ENCODE measurements around the gene CELSR1.

Gene CELSR1

DNA sequence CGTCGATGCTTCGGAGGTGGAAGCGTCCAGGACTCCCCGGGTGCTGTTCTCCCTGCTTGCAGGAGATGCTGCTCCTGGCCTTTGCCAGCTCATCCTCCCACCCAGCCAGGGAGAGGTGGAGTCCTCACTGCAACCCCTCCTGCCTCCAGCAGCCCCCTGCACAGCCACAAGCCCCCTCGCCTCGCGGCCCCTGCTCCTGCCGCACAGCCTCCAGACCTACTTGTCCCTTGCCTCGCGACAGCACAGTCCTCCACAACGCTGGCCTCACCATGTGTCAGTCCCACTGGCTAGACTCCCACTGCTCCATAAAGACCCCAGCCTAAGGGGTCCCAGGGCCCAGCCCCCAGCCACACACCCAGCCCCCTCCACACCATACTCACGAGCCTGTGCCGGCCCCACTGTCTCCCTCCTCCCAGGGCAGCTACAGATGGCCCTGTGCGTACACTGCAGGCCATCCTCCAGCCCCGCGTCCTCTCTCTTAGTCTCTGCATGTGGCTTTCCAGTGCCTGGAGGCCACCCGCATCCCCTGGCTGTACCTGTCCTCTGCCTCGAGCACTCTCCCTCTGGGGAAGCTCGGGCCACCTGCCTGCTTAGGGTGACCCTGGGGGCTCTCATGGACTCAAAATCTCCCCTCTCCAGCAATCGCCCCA is 91.5 kb downstream of the CELSR1 start:
- DNase-seq (ENCODE audit: low read depth) = no peak

DNA sequence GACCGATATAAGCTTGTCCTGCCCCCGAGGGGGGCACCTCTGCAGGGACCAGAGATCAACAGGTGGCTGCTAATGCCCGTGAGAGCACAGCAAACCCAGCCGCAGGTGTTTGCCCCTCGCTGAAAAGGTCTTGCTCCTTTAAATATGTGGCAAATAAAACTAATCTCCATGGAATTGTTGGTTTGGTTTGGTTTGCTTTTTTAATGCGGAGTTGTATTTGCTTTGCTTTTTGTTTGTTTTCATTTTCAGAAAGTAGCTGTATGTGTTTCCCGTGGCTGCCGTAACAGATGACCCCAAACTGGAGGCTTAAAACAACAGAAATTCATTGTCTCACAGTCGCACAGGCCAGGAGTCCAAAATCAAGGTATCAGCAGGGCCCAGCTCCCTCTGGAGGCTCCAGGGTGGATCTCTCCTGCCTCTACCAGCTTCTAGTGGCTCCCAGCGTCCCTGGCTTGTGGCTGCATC is 93.0 kb downstream of the CELSR1 start:
- DNase-seq (ENCODE audit: low read depth) = no peak

DNA sequence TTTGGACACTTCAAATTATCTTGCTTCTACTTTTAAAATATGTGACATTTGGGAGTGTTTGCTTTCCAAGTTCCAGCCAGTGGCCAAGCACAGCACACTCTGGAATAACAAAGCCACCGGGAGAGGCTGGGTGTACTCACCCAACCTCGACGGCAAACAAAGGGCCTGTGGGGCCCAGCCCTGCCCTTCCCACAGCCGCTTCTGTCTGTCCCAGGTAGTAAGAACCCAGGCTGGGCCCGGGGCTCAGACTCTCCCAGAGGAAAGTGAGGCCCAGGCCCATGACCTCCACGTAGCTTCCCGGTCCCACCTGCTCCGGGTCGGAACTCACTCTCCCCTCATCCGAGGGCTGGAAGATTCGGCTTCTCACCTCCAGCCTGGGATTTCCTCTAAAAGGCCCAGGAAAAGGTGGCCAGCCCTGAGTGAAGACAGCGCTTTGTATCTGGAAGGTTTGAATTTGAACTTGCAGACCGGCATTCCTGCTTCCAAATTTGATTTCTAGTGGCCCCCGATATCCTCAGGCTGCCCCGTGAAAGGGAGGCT is 93.5 kb downstream of the CELSR1 start:
- no peak for DNase-seq (ENCODE audit: low read depth)

DNA sequence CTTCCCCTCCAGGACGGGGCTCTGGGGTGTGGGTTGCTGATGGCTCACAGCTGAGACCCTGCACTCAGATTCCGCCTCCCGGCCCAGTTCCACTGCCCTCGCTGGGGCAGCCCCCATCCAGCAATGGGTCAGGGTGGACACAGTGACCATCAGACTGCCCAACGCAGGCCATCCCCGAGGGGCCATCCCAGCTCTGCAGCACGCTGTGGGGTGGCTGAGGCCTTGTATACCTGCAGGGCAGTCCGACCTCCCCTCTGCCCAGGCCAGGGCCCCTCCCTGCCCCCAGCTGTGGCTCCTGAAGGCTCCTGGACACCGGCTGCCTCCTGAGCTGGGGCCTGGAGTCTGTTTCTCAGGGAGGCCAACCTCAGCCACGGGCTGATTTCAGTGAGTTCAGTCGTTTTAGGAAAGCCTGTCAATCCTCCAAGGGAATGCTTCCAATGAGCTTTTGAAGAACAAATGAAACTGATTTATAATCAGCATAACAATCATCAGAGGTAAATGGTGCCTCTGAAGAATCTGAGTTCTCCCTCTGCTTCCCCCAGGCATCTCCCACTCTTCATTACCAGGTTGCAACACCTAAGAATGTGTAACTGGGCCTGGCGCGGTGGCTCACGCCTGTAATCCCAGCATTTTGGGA is 95.1 kb downstream of the CELSR1 start:
- DNase-seq (ENCODE audit: low read depth) = no peak

DNA sequence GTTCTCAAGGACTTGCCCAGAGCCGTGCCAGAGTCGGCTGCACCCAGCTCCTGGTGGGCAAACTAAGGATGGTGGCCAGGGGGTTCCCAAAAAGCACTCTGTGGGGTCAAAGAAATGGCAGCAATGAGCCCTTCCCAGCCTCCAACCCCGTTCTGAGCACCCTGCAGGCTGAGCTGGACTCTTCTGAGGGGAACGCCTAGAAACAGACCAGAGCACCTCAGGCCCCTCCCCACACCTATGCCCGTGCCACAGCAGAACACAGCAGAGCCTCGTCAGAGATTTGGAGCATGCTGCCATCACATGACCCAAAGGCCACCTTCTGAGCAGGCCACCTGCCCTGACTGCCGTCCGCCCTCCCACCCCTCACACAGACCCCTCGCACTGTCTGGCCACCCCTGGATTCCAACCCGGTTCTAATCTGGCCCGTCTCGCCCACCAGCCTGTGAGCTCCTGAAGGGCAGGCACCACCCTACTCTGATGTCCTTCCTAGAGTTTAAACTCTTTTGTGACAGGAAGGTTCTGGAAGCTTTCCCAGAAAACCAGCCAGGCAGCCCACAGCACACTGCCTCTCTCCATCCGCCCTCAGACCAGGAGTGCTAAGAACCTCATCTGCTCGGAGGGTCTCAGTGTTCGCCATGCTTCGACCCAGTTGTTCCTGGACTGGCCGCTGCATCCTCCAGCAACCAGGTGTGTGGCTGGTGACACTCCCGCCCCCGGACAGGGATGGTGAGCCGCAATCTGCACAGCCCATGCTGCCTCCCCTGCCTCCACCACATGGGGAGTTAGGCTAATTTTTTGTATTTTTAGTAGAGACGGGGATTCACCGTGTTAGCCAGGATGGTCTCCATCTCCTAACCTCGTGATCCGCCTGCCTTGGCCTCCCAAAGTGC is 97.6 kb downstream of the CELSR1 start:
- no peak for DNase-seq (ENCODE audit: low read depth)

DNA sequence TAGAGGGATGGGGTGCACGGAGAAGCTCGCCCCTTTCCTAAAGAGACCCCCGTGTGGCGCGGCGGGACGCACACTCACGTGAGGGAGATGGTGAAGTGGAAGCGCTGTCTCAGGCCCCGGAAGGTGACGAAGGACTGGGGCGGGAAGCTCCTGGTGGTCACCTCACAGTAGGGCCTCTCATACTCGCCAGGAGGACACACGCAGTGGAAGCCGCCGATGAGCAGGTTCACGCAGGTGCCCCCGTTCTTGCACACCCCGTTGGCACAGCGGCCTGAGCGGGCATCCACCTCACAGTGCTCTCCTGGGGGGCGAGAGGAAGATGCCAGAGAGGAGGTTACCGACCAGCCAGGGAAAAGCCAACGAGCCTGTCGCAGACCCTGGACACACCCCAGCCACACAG is 98.3 kb downstream of the CELSR1 start:
- no peak for DNase-seq (ENCODE audit: low read depth)

DNA sequence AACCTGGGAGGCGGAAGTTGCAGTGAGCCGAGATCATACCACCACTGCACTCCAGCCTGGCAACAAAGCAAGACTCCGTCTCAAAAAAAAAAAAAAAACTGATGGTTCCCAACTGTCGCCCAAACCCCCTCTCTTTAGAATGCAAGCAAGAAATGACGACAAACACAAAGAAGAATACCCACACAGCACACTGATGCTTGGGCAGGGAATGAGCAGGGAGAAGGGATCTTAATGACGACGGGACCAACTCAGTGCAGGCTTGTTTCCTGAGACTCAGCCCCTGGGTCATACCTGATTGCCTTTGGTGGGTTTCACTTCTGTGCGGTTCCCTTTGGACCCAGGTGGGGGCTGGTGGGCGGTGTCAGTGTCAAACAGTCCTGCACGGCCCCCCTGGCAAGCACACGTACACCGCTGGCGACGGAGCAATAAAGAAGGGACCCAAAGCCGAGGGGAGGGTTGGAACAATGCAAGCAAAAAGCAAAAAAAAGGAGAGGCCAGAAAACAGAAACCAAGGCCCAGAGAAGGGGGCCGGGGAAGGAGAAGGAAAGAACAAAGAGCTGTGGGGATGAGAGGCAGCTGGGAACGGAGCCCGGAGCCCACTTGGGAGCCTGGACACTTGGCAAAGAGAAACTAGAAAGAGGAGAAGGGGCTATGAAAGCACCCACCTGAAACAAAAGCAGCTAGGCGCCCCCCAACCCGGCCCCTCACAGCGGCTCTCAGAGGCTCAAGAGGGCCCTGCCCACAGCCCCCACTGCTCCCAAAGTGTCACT is 99.6 kb downstream of the CELSR1 start:
- no peak for DNase-seq (ENCODE audit: low read depth)

DNA sequence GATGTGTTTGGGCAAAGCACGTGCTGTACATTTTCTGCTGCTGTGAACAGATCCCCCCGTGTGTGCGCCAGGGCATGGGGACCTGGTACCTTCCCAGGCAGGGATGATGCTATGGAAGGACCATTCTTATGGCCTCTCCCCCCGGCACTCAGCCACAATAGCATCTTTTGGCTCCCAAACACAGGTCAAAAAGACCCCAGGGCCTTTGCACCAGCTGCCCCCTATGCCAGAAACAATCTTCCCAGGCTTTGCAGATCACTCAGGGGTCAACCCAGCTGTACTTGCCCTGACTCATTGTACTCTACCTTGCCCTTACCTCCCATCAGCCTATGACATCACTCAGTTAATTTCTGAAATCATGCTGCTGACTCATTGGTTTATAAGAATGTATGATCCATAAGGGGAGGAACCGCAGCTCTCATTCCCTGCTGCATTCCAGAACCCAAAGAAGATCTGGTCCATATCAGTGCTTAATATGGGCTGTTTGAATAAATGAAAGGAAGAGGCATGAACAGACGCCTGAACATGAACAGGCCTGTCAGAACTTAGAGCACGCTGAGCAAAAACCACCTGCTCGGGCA is 100.7 kb downstream of the CELSR1 start:
- DNase-seq (ENCODE audit: low read depth) = no peak

DNA sequence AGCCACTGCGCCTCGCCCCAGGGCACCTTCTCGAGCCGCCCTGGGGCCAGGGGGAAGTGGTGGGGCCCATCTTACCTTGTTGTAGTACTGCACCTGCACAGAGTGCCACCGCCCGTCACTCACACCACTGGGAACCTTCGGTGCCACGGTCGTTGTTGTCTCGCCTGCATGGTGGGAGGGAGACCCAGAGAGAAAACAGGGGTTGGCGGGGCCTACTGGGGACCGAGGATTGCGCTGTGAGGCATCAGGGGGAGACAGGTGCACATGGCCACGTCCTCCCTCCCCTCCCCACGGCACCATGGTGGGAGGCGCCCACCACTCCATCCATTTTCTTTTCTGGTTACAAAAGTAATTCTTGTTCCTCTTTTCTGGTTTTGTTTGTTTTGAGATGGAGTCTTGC is 104.1 kb downstream of the CELSR1 start:
- no peak for DNase-seq (ENCODE audit: low read depth)

DNA sequence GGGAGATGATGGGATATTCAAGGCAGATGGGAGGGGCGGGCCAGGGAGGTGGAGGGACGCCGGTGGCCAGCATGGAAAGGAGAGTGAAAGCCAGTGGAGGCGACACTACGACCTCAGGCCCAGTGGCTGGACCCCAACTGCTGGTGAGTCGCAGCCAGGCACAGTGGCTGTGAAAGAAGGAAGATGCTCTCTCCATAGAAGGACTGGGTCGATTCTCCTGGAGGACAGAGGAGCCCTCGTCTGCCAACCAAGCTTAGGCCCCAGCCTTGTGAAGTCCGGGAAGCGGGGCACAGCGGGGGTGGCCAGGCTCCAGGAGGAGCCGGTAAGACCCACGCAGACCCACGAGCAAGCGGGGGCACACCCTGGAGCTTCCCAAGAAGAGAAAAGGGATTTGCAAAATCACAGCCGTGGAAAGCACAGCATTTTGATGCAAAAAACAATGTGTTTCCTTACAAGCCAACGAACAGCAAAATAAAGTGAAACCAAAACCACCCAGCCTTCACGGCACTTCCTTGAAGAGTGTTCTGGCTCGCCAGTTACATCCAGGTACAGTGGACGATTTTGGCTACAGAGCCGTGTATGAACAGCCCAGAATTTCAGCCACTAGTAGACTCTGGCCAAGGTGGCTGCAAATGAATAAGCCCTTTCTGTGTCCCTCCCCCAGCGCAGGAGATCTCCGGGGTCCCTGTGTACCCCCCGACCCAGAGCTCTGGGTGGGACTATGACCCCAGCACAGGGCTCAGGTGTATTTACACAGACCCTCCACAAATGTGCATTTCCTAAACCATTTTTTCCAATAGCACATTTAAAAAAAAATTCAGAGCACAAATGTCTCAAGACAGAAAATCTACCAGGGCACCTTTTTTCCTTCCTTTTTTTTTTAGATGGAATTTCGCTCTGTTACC is 105.0 kb downstream of the CELSR1 start:
- DNase-seq (ENCODE audit: low read depth) = no peak

DNA sequence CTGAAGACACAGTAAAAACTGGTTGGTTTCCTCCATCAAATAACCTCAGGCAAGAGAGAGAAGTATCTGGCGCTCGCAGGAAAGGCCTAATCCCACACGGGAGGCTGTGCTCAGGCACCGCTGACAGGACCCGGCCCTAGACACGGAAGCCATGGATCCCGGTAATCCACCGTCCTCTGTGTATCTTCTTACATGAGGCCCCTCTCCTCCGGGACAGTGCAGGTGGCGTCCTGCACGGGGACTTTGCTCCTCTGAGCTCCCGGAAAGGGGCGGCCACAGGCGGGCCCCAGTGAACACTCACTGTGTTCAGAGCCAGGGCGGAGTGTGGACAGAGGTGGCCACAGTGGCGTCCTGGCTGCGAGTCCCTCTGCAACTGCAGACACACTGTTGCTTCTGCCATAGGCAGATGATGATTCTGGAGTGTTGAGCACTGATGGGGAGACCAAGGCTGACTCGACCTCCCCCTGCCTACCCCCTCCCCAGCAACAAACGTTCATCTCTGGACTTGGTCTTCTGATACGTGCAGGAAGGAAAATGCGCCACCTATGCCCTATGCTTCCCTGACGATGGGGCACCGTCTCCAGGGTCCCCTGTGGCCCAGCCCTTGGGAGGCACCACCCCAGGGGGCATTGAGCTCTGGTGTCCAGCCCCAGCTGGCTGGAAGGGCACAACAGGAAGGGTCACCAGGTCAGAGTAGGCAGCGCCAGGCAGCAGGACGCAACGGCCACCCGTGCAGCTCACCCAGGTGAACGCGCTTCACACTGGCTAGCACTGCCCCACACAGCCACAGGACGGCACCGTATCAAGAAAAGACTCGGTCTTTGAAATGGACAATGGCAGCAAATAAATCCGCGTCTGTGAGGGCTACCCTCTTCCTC is 106.2 kb downstream of the CELSR1 start:
- DNase-seq (ENCODE audit: low read depth) = no peak

DNA sequence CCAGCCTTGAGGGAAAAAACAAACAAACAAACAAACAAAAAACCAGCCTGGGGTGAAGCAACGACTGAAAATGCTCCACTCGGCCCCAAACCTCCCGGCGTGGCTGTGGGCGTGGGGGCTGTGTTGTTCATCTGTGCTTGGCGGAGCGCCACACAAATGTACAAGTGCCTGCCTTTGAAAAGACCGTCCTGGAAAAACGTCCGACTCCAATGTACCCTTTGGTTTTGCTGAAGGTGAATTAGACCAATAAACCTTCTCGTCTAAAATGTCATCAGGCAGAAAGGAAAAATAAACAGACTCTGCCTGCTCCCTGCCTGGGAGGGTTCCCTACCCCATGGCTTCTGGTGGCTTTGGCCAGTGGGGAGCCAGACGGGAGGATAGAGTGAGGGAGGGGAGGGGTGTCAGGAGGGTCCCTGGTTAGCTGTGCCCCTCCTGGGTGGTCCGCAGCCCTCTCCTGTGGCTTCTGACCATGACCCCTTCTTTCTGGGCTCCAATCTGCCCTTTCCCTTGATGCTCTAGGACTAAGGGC is 108.0 kb downstream of the CELSR1 start:
- DNase-seq (ENCODE audit: low read depth) = no peak

DNA sequence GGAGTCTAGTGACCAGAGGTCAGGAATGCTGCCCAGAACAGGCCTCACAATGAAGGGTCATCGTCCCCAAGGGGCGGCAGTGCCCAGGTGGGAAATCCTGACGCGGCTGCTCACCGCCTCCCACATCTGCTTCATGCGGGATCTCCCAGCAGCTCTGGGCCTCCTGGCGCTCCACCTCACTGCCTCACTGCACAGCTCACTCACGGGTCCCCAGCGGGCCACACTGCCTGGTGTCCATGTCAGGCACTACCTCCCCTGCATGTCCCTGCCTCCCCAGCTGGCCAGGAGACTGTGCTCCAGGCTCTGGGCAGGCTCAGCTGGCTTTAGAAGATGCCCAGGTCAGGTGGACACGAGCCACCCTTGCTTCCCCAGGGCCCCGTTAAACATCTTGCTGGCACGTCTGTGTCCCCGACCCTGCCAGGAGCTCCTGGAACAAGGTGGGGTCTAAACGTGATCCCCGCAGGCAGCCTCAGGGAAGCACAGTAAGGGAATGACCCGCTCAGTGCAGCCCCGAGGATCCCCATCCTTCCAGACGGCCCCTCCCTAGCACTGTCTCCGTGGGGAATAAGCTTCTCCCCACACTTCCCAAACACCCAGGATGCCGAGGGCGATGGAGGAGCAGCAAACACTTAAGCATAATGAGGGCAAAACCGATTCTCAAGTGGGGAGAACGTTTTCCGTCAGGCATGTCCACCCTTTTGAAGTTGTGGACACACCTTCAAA is 108.7 kb downstream of the CELSR1 start:
- DNase-seq (ENCODE audit: low read depth) = no peak

DNA sequence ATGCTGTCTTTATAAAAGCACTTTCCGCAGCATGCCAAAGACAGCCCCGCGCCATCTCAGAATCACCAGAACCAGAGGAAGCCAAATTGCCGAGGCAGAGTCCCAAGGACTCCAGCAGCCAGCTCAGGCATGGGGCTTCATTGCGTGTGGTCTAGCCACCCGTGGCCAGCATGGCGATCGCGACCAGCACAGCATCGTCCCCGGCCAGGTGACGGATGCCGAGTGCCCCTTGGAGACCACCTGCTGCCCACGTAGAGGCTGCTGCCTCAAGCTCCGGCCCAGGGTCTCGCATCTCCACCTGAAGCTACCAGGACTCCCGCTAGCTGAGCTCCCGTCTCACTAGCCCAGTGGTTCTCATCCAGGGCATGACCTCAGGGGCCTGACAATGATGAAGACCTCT is 109.2 kb downstream of the CELSR1 start:
- no peak for DNase-seq (ENCODE audit: low read depth)

DNA sequence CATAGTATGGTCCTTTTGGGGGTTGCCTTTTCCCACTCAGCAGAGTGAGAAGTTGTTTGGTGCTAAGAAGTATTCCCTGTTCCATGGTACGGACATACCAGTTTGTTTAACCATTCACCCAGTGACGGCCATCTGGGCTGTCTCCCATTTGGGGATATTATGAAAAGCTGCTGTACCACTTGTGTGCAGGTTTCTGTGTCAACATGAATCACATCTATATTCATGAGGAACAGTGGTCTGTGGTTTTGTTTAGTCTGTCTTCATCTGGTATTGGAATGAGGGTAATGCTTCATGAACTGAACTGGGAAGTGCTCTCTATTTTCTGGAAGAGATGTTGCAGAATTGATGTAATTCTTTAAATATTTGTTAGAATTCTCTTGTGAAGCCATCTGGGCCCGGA is 112.4 kb downstream of the CELSR1 start:
- no peak for DNase-seq (ENCODE audit: low read depth)

DNA sequence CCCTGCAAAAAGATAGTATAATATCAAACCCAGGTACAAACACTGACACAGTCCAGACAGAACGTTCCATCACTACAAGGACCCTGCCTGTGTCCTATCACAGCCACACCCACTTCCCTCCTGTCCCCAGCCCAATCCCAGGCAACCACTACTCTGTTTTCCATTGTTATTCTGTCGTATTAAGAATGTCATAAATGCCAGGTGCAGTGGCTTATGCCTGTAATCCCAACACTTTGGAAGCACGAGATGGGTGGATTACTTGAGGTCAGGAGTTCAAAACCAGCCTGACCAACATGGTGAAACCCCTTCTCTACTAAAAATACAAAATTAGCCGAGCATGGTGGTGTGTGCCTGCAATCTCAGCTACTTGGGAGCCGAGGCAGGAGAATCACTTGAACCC is 112.9 kb downstream of the CELSR1 start:
- no peak for DNase-seq (ENCODE audit: low read depth)

DNA sequence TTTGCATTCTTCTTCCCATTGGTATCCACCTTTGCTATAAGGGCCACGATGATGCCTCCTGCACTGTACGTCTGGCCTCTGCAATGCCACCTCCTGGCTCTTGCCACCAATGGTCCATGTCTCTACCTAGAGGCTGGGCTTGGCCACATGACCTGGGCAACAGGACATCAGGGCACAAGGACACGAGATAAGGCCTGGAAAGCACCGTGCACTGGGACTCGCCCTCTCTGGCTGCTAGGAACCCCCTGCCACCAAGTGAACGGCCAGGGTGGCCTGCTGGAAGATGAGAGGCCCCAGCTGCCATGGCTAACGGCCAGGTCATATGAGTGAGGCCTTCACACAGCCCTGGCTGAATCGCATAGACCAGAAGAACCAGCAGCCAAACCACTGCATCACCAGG is 114.5 kb downstream of the CELSR1 start:
- DNase-seq (ENCODE audit: low read depth) = no peak

DNA sequence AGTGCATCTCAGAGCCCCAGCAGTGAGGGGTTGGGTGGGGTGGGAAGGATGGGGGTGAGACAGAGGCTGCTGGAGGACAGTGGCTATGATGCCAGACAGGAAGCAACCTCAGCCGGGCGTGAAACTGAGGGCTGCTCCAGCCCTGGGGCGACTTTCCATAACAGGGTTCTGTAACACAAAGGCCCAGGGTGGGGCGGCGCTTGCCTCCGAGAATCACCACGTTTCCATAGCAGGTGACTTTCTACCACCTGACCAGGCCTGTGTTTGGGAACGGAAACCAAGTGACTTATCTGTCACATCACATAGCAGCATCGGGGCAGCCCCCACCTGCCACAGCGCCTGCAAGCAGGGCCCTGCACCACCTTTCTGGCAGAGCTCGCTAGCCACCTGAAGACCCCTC is 116.2 kb downstream of the CELSR1 start:
- DNase-seq (ENCODE audit: low read depth) = no peak
